HL-60 (cell line): Measurements from ENCODE around the gene MIEN1.

Source experiments
- DNase-seq, 2 experiments: peaks; one replicate each; pipeline ENCODE4 v3.0.0-alpha.2; 2010 to 2020; ENCODE audit warnings: low read depth in 1 of 2, low spot score in 1 of 2
- H3K27ac ChIP-seq: fragments of 250-450 bp; sonication (Bioruptor Pico); replicated peaks from 2 replicates; pipeline ENCODE4 v1.5.1; 2020; ENCODE audit warnings: mild to moderate bottlenecking, moderate library complexity
- H3K27me3 ChIP-seq: fragments of 250-450 bp; sonication (Bioruptor Pico); 2 replicates; pipeline ENCODE4 v1.5.1; 2021; ENCODE audit warnings: mild to moderate bottlenecking, moderate library complexity; ENCODE audit not compliant: insufficient read depth, poor library complexity, severe bottlenecking
- H3K4me3 ChIP-seq: replicated peaks from 2 replicates; pipeline ENCODE4 v1.5.1; 2011; ENCODE audit warnings: mild to moderate bottlenecking, control low read depth, low read length; ENCODE audit not compliant: insufficient read depth
- GABPA ChIP-seq: IDR thresholded peaks from 2 replicates; pipeline ENCODE4 v1.6.1; 2012; ENCODE audit warnings: low read depth
- POLR2AphosphoS5 ChIP-seq: IDR thresholded peaks from 2 replicates; pipeline ENCODE4 v1.6.1; 2012; ENCODE audit warnings: low read depth
- SPI1 ChIP-seq: IDR thresholded peaks from 2 replicates; pipeline ENCODE4 v1.6.1; 2012; ENCODE audit warnings: low read depth, mild to moderate bottlenecking, borderline replicate concordance
- TF ChIP-seq, protein P1 (sequence below): IDR thresholded peaks from one replicate; pipeline ENCODE4 v1.5.1; 2011; ENCODE audit warnings: low read length, control low read depth, inconsistent platforms; ENCODE audit not compliant: insufficient read depth
- TF ChIP-seq, protein P2 (sequence below): IDR thresholded peaks from 2 replicates; pipeline ENCODE4 v1.6.1; 2012; ENCODE audit warnings: low read depth; ENCODE audit not compliant: insufficient replicate concordance

The MIEN1 gene

DNA sequence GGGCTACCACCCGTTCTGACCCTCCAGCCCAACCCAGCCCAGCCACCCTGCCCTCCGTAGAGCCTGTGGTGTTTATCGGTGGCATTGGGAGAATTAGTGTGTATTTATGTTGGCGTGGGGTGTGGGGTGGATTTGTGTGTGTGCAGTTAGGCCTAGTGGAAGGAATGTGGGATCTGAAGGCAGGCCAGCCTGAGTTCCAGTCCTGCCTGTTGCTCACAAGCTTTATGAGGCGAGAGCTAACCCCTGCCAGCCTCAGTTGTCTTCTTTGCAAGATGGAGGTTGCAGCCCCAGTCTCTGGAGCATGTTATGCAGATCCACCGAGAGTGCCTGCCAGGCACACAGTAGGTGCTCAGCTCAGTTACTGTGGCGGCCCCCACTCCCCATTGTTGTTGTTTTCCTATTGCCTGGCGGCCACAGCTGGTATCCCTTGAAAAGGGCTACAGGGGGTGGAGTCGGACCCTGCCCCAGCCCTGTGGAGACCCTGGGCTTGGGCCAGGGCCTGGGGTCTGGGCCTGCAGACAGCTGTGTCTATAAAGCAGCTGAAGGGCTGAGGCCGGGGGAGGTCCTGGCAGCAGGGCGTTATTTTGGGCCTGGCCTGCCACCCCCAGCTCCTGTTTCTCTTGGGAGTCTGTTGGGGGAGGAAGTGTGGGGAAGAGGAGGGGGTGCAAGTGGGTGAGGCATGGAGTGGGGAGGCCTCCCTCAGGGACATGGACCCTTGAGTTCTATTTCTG, 25.3 kb downstream of the MIEN1 start:
- H3K27ac ChIP-seq: no peak overlapping the region
- DNase-seq: no peak
- H3K4me3 ChIP-seq: no peak overlapping the region
- H3K27me3 ChIP-seq: peaks cover 15% of the 10 kb centered on the region
- TF ChIP-seq POLR2AphosphoS5 (no peak), GABPA (no peak), SPI1 (no peak)

DNA sequence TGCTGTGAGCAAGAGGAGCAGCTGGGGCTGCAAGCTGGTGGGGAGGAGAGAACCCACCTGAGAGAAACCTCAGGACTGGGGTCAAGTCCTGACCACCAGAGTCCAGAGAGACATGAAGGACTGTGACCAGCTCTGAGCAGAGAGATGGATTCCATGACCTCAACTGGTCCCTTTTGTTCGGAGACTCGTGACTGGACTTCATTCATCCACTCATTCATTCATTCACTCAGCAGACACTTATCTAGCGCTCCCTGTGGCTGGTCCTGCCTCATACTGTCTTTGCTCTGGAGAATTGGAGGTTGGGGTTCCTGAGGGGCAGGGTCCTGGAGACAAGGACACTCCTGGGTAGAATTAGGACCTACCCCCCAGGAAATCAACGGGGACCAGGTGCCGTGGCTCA, 26.4 kb downstream of the MIEN1 start:
- no peak overlapping the region for H3K4me3 ChIP-seq
- TF ChIP-seq, protein P1, sequence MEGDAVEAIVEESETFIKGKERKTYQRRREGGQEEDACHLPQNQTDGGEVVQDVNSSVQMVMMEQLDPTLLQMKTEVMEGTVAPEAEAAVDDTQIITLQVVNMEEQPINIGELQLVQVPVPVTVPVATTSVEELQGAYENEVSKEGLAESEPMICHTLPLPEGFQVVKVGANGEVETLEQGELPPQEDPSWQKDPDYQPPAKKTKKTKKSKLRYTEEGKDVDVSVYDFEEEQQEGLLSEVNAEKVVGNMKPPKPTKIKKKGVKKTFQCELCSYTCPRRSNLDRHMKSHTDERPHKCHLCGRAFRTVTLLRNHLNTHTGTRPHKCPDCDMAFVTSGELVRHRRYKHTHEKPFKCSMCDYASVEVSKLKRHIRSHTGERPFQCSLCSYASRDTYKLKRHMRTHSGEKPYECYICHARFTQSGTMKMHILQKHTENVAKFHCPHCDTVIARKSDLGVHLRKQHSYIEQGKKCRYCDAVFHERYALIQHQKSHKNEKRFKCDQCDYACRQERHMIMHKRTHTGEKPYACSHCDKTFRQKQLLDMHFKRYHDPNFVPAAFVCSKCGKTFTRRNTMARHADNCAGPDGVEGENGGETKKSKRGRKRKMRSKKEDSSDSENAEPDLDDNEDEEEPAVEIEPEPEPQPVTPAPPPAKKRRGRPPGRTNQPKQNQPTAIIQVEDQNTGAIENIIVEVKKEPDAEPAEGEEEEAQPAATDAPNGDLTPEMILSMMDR: no peak
- TF ChIP-seq, protein P2, sequence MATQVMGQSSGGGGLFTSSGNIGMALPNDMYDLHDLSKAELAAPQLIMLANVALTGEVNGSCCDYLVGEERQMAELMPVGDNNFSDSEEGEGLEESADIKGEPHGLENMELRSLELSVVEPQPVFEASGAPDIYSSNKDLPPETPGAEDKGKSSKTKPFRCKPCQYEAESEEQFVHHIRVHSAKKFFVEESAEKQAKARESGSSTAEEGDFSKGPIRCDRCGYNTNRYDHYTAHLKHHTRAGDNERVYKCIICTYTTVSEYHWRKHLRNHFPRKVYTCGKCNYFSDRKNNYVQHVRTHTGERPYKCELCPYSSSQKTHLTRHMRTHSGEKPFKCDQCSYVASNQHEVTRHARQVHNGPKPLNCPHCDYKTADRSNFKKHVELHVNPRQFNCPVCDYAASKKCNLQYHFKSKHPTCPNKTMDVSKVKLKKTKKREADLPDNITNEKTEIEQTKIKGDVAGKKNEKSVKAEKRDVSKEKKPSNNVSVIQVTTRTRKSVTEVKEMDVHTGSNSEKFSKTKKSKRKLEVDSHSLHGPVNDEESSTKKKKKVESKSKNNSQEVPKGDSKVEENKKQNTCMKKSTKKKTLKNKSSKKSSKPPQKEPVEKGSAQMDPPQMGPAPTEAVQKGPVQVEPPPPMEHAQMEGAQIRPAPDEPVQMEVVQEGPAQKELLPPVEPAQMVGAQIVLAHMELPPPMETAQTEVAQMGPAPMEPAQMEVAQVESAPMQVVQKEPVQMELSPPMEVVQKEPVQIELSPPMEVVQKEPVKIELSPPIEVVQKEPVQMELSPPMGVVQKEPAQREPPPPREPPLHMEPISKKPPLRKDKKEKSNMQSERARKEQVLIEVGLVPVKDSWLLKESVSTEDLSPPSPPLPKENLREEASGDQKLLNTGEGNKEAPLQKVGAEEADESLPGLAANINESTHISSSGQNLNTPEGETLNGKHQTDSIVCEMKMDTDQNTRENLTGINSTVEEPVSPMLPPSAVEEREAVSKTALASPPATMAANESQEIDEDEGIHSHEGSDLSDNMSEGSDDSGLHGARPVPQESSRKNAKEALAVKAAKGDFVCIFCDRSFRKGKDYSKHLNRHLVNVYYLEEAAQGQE: no peak
- TF ChIP-seq SPI1 (no peak), GABPA (no peak), POLR2AphosphoS5 (no peak)
- no peak for DNase-seq
- H3K27me3 ChIP-seq: peaks cover 15% of the 10 kb centered on the region
- no peak overlapping the region for H3K27ac ChIP-seq

DNA sequence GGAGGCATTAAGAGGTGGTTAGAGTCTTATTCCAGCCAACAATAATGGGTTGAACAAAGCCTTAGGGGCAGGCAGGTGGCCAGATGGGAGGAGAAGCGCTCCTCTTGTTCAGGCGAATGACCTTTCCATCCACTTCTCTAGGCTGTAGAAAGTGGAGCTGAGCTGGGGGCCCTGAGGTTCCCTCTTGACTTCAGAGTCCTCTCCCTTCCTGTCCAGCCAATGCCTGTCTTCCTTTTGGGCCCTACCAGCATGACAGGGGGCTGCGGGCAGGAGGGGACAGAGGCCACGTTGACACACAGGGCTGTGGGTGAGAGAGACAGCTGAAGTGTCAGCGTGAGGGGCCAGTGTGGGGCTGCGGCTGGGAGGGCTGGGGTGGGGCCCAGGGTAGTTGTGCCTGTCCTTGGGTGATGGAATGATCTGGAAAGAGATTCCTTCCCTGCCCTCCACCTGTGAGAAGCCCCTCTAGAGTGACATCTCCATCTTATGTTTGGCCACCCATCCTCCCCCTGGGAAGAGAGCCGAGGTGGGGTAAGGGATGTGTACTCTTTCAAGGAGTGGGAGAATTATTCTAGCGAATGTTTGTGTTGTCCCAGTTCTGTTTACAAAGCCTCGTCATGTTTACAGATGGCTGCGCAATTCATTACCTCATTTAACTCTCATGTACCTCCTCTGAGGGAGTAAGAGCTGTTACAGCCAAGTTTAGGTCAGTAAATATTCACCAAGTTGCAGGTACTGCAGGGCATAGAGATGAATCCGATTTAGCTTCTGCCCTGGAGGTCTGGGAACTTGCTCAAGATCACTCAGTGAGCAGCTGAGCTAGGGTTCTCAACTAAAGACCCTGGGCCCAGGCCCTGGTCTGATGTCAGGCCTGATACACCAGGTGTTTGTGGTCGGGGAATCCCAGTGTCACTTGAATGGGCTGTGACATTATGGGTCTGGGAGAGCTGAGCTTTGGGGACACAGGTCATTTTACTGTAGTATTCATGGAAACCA, 27.1 kb downstream of the MIEN1 start:
- peaks cover 17% of the 10 kb centered on the region for H3K27me3 ChIP-seq
- DNase-seq: no peak
- no peak overlapping the region for H3K4me3 ChIP-seq
- H3K27ac ChIP-seq: no peak overlapping the region
- TF ChIP-seq POLR2AphosphoS5 (no peak), SPI1 (no peak), GABPA (no peak)
- TF ChIP-seq, protein P2: no peak
- TF ChIP-seq, protein P1: no peak

DNA sequence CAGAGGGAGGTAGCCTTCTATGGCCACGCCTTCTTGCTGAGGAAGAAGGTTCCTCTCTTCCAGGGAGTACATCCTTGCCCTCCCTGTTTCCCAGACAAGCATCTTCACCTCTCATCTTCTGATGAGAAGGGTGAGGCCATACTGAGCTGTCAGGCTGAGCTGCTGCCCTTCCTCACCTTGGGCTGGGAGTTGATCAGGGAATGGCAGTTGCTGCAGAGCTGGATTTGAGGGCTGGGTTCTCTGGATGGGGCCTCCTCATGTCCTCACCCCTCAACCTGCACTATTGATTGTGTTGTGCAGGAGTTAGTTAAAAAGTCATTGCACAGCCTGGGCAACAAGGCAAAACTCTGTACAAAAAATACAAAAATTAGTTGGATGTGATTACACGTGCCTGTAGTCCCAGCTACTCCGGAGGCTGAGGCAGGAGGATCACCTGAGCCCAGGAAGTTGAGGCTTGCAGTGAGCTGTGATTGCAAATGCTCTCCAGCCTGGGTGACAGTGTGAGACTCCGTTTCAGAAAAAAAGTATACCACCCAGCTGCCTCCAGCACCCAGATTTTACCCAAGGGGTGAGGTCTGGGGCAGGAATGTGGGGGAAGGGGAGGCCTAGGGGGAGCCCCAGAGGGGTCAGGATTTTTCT, 28.4 kb downstream of the MIEN1 start:
- Histone ChIP-seq H3K27me3 (peaks cover 17% of the 10 kb centered on the region), H3K4me3 (no peak overlapping the region), H3K27ac (no peak overlapping the region)
- DNase-seq: no peak
- TF ChIP-seq, protein P1: no peak
- TF ChIP-seq GABPA (no peak), SPI1 (no peak), POLR2AphosphoS5 (no peak)
- TF ChIP-seq, protein P2: no peak
